GM12878 (cell line): ENCODE data around the gene SIM2. TPM values are rescaled to one million over a fixed set of nuclear protein-coding genes. Genes with fewer than 3 reads are reported as not detected.

ENCODE experiments used
- ATAC-seq: fragments of 200-7000 bp; cut with Tn5 transposase; 3 replicates; pipeline ENCODE4 v1.9.1; 2020; ENCODE audit warnings: mild to moderate bottlenecking, moderate library complexity
- BruUV-seq: library from RNA; stranded (reverse); fragments of 400-500 nt; replicated peaks from 2 replicates; lab custom pipeline; 2021; lab: Mats Ljungman, UMichigan
- CTCF ChIA-PET: fragments of 300-600 bp; sonication (Branson Sonifier 250); formaldehyde crosslinking; extraction: SDS; loops from one replicate; lab custom pipeline; 2021; ENCODE audit warnings: inconsistent platforms; lab: Yijun Ruan, JAX
- POLR2A ChIA-PET: fragments of 350-600 bp; formaldehyde crosslinking; extraction: SDS; loops from one replicate; lab custom pipeline; 2021; ENCODE audit warnings: inconsistent platforms; lab: Charles Lee
- RAD21 ChIA-PET: fragments of 300-600 bp; sonication (Branson Sonifier 250); formaldehyde crosslinking; loops from one replicate; lab custom pipeline; 2023; ENCODE audit warnings: antibody characterized with exemption; ENCODE audit not compliant: unreplicated experiment; lab: Charles Lee
- SMC1A ChIA-PET: fragments of 300-600 bp; sonication (Branson Sonifier 250); formaldehyde crosslinking; loops from one replicate; lab custom pipeline; 2023; ENCODE audit not compliant: unreplicated experiment, uncharacterized antibody; lab: Charles Lee
- DNase-seq: peaks from one replicate; pipeline ENCODE4 v3.0.0-alpha.2; 2011; ENCODE audit warnings: low read depth, low spot score
- FAIRE-seq: peaks from 3 replicates; lab custom pipeline; 2011; peaks lifted over from hg19 to GRCh38; lab: Jason Lieb, UNC
- H2AFZ ChIP-seq: 2 replicates; pipeline ENCODE4 v1.6.0; 2011; ENCODE audit warnings: low read depth, low read length, control low read depth; ENCODE audit not compliant: control insufficient read depth
- H3K27ac ChIP-seq: 2 replicates; pipeline ENCODE4 v1.5.1; 2011; ENCODE audit warnings: control low read depth; ENCODE audit not compliant: control insufficient read depth, insufficient read depth
- H3K27me3 ChIP-seq, 2 experiments: replicated peaks in 1 of 2; 2 replicates each; pipeline versions ENCODE4 v1.6.0 to v1.6.1; 2011; ENCODE audit warnings: low read length in 1 of 2; ENCODE audit not compliant: control insufficient read depth in 2 of 2, insufficient read depth in 2 of 2
- H3K36me3 ChIP-seq, 2 experiments: 2 replicates each; pipeline ENCODE4 v1.5.1; 2011; ENCODE audit warnings: low read length in 1 of 2; ENCODE audit not compliant: control insufficient read depth in 2 of 2, insufficient read depth in 2 of 2
- H3K4me1 ChIP-seq: 2 replicates; pipeline ENCODE4 v1.6.1; 2011; ENCODE audit warnings: mild to moderate bottlenecking, low read length, moderate library complexity, mixed read lengths; ENCODE audit not compliant: control insufficient read depth, insufficient read depth
- H3K4me2 ChIP-seq: 2 replicates; pipeline ENCODE4 v1.6.0; 2011; ENCODE audit warnings: control low read depth; ENCODE audit not compliant: control insufficient read depth, insufficient read depth
- H3K4me3 ChIP-seq: fragments of 200-600 bp; sonication (generic); 2 replicates; pipeline ENCODE4 v1.5.1; 2016
- H3K79me2 ChIP-seq: 2 replicates; pipeline ENCODE4 v1.6.0; 2011; ENCODE audit warnings: low read length; ENCODE audit not compliant: control insufficient read depth, insufficient read depth
- H3K9ac ChIP-seq: 2 replicates; pipeline ENCODE4 v1.8.0; 2011; ENCODE audit warnings: low read length, control low read depth, mixed read lengths; ENCODE audit not compliant: control insufficient read depth, insufficient read depth
- H3K9me3 ChIP-seq: replicated peaks from 3 replicates; pipeline ENCODE4 v1.5.1; 2011; ENCODE audit warnings: mild to moderate bottlenecking, low read length; ENCODE audit not compliant: control insufficient read depth, insufficient read depth
- H4K20me1 ChIP-seq: 2 replicates; pipeline ENCODE4 v1.6.0; 2011; ENCODE audit not compliant: control insufficient read depth, insufficient read depth
- BHLHE40 ChIP-seq, 2 experiments: fragments of 450-650 bp in 1 of 2; IDR thresholded peaks; 2 replicates each; pipeline ENCODE4 v1.6.1; 2011 to 2017; ENCODE audit warnings: low read depth in 2 of 2, borderline replicate concordance in 1 of 2, improper control_type of control experiment in 1 of 2, low read length in 1 of 2, mild to moderate bottlenecking in 1 of 2
- CBX3 ChIP-seq: fragments of 200-600 bp; sonication (generic); IDR thresholded peaks from 2 replicates; pipeline ENCODE4 v1.6.1; 2016; ENCODE audit warnings: low read depth, borderline replicate concordance
- FOXM1 ChIP-seq: IDR thresholded peaks from 2 replicates; pipeline ENCODE4 v1.6.1; 2012; ENCODE audit warnings: low read depth, mild to moderate bottlenecking, inconsistent platforms, low read length, moderate library complexity
- LARP7 ChIP-seq: fragments of 450-650 bp; IDR thresholded peaks from 2 replicates; pipeline ENCODE4 v1.6.1; 2017; ENCODE audit warnings: mild to moderate bottlenecking
- MEF2B ChIP-seq: fragments of 450-650 bp; IDR thresholded peaks from 2 replicates; pipeline ENCODE4 v1.6.1; 2018; ENCODE audit warnings: mild to moderate bottlenecking, moderate library complexity; ENCODE audit not compliant: partially characterized antibody, poor library complexity, severe bottlenecking
- NBN ChIP-seq: fragments of 450-650 bp; IDR thresholded peaks from 2 replicates; pipeline ENCODE4 v1.6.1; 2016
- NFIC ChIP-seq: IDR thresholded peaks from 2 replicates; pipeline ENCODE4 v1.6.1; 2012; ENCODE audit warnings: low read depth, mild to moderate bottlenecking, inconsistent platforms, low read length, moderate library complexity
- PKNOX1 ChIP-seq: fragments of 450-650 bp; IDR thresholded peaks from 2 replicates; pipeline ENCODE4 v1.6.1; 2016; ENCODE audit warnings: mild to moderate bottlenecking
- RUNX3 ChIP-seq: IDR thresholded peaks from 2 replicates; pipeline ENCODE4 v1.6.1; 2012; ENCODE audit warnings: low read length, inconsistent platforms
- SRF ChIP-seq, 2 experiments: IDR thresholded peaks; 2 replicates each; pipeline ENCODE4 v1.6.1; 2011; ENCODE audit warnings: low read depth in 2 of 2, low read length in 2 of 2, mild to moderate bottlenecking in 1 of 2, moderate library complexity in 1 of 2
- TCF3 ChIP-seq: IDR thresholded peaks from 2 replicates; pipeline ENCODE4 v1.6.1; 2012; ENCODE audit warnings: low read depth, mild to moderate bottlenecking, low read length, borderline replicate concordance; ENCODE audit not compliant: insufficient read depth
- YY1 ChIP-seq: IDR thresholded peaks from 2 replicates; pipeline ENCODE4 v1.6.1; 2011; ENCODE audit warnings: low read depth, mild to moderate bottlenecking, low read length
- WGBS: methylation state at CpG from one replicate; pipeline ENCODE4 v1.1.6; 2016; ENCODE audit warnings: low lambda C conversion rate; ENCODE audit not compliant: insufficient replicate concordance, insufficient coverage; ENCODE audit errors: missing lambda C conversion rate; 5-methylcytosine and 5-hydroxymethylcytosine counted together
- in situ Hi-C: fragments of 300-500 bp; cut with MboI; formaldehyde crosslinking; loops from 9 replicates; pipeline ENCODE4 v1.14.3; 2018; ENCODE audit warnings: mixed read lengths
- intact Hi-C: fragments of 100-400 bp; cut with micrococcal nuclease; formaldehyde crosslinking; loops from one replicate; pipeline ENCODE4 v1.14.2; 2022; ENCODE audit not compliant: unreplicated experiment
- polyA plus RNA-seq, 11 experiments: library from polyadenylated mRNA; depleted of rRNA in 4 of 11; unstranded in 6 of 11; stranded (reverse) in 5 of 11; fragments of >200 nt; fragmentation: Nextera tagmentation in 4 of 11; fragmentation: Illumina TruSeq in 1 of 11; extraction: Ambion mirVana in 4 of 11; extraction: Trizol in 1 of 11; gene quantifications; 1 replicate in 1 of 11; 2 replicates in 10 of 11; pipeline versions ENCODE4 v1.2.1 to v1.2.3, GENCODE V29; 2011 to 2016; ENCODE audit warnings: inconsistent platforms in 2 of 11, missing spikeins in 2 of 11, low read depth in 1 of 11
- total RNA-seq, 4 experiments: library from RNA; depleted of rRNA in 3 of 4; stranded (reverse); fragments of >200 nt in 3 of 4; fragmentation: Illumina TruSeq in 1 of 4; extraction: Trizol in 1 of 4; gene quantifications; 2 replicates each; pipeline versions ENCODE4 v1.2.1 to v1.2.3, GENCODE V29; 2013 to 2021
- TF ChIP-seq, protein P1 (sequence below): fragments of 450-650 bp; IDR thresholded peaks from 2 replicates; pipeline ENCODE4 v1.6.1; 2017; ENCODE audit warnings: mild to moderate bottlenecking, moderate library complexity

SIM2 gene
- total and polyA plus RNA-seq, 10 of the 15 experiments (the other 5 are each of a cell fraction or from before 2014, with no cell fraction given) = 0.02 to 0.15 (median 0.05) TPM; not detected in 7

GRCh38 chr21:36786186-36786585 lies 87.3 kb downstream of the SIM2 start:
- intact Hi-C loops (no loop called here), in situ Hi-C loops (no loop called here)
- no peak overlapping the region for H3K4me2 ChIP-seq
- FAIRE-seq = no peak
- no peak overlapping the region for H3K27ac ChIP-seq
- no peak overlapping the region for H3K9ac ChIP-seq
- DNase-seq = no peak
- no TSS peak for BruUV-seq
- POLR2A ChIA-PET = no interaction called here
- no peaks in the 10 kb centered on the region for H3K4me1 ChIP-seq
- RAD21 ChIA-PET = no interaction called here
- ATAC-seq = no peak
- no peak overlapping the region for H3K4me3 ChIP-seq
- no peaks in the 10 kb centered on the region for H3K27me3 ChIP-seq
- WGBS = 68% methylated on average over 4 of the region's 4 CpGs
- H4K20me1 ChIP-seq = no peaks in the 10 kb centered on the region
- CTCF ChIA-PET = interaction anchor here (1.5 kb wide), 1 partner anchor 24 kb away, joined by 3 read pairs; no protein-coding TSS in a partner anchor
- no peaks in the 10 kb centered on the region for H3K36me3 ChIP-seq
- SMC1A ChIA-PET = no interaction called here
- H3K79me2 ChIP-seq = no peaks in the 10 kb centered on the region
- no peak for TF ChIP-seq NFIC
- no peak for TF ChIP-seq FOXM1
- TF ChIP-seq RUNX3 = no peak
- TF ChIP-seq CBX3 = no peak
- no peak for TF ChIP-seq LARP7
- no peak for TF ChIP-seq SRF (IDR thresholded peaks at IDR 0.05; ENCODE audit: low read depth in 2 of 2, low read length in 2 of 2)
- no peak for TF ChIP-seq TCF3
- no peaks in the 10 kb centered on the region for H3K9me3 ChIP-seq
- H2AFZ ChIP-seq = no peak overlapping the region

DNA sequence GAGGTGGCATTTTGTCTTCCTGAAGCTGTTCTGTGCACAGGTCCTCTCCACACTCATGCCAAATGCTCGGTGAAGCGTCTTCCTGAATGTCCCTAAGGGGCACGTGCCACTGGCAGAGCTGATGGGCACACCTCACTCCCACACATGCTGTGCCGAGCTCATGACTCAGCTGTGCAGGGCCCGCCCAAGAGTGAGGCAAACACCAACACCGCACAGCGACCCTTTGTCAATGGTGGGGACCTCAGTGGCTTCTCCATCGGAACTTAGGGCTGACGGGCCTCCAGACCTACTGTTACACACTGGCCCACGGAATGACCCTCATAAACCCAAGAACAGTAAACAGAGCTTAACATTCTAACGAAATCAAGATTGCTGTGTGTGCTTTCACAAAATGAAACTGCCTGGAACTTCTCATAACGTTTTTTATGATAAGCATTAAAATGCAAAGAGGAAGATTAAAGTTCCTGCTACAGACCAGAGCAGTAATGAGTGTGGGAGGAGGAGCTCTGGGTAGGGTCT lies 89.3 kb downstream of the SIM2 start:
- BruUV-seq = no TSS peak
- POLR2A ChIA-PET = no interaction called here
- no peaks in the 10 kb centered on the region for H3K27me3 ChIP-seq
- no peak overlapping the region for H2AFZ ChIP-seq
- no peak overlapping the region for H3K9ac ChIP-seq
- no peak overlapping the region for H3K4me2 ChIP-seq
- H3K27ac ChIP-seq = no peak overlapping the region
- no peaks in the 10 kb centered on the region for H3K4me1 ChIP-seq
- SMC1A ChIA-PET = no interaction called here
- H3K4me3 ChIP-seq = no peak overlapping the region
- H3K9me3 ChIP-seq = no peaks in the 10 kb centered on the region
- no peaks in the 10 kb centered on the region for H4K20me1 ChIP-seq
- CTCF ChIA-PET = interaction anchor here (1.6 kb wide), 1 partner anchor 9 kb away, joined by 3 read pairs; no protein-coding TSS in a partner anchor
- ATAC-seq (no peak), FAIRE-seq (no peak), DNase-seq (no peak)
- RAD21 ChIA-PET = interaction anchor here (0.6 kb wide), 1 partner anchor 370 kb away, joined by 3 read pairs; no protein-coding TSS in a partner anchor
- H3K79me2 ChIP-seq = no peaks in the 10 kb centered on the region
- H3K36me3 ChIP-seq = no peaks in the 10 kb centered on the region
- 65% methylated on average over 12 of the region's 12 CpGs for WGBS
- in situ Hi-C loops = no loop called here
- intact Hi-C loops = no loop called here
- TF ChIP-seq YY1 (no peak), MEF2B (no peak), BHLHE40 (IDR thresholded peaks at IDR 0.05; ENCODE audit: borderline replicate concordance in 1 of 2, low read depth in 2 of 2, low read length in 1 of 2) (no peak), NBN (no peak), RUNX3 (no peak), PKNOX1 (no peak)
- TF ChIP-seq, protein P1, sequence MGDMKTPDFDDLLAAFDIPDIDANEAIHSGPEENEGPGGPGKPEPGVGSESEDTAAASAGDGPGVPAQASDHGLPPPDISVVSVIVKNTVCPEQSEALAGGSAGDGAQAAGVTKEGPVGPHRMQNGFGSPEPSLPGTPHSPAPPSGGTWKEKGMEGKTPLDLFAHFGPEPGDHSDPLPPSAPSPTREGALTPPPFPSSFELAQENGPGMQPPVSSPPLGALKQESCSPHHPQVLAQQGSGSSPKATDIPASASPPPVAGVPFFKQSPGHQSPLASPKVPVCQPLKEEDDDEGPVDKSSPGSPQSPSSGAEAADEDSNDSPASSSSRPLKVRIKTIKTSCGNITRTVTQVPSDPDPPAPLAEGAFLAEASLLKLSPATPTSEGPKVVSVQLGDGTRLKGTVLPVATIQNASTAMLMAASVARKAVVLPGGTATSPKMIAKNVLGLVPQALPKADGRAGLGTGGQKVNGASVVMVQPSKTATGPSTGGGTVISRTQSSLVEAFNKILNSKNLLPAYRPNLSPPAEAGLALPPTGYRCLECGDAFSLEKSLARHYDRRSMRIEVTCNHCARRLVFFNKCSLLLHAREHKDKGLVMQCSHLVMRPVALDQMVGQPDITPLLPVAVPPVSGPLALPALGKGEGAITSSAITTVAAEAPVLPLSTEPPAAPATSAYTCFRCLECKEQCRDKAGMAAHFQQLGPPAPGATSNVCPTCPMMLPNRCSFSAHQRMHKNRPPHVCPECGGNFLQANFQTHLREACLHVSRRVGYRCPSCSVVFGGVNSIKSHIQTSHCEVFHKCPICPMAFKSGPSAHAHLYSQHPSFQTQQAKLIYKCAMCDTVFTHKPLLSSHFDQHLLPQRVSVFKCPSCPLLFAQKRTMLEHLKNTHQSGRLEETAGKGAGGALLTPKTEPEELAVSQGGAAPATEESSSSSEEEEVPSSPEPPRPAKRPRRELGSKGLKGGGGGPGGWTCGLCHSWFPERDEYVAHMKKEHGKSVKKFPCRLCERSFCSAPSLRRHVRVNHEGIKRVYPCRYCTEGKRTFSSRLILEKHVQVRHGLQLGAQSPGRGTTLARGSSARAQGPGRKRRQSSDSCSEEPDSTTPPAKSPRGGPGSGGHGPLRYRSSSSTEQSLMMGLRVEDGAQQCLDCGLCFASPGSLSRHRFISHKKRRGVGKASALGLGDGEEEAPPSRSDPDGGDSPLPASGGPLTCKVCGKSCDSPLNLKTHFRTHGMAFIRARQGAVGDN = no peak
